MM.1S (cell line): ENCODE results near the gene WDR5B.

Source experiments
- DNase-seq: peaks from one replicate; pipeline ENCODE4 v3.0.0-alpha.2; 2015
- H2AFZ ChIP-seq: fragments of 300-600 bp; sonication (generic); 2 replicates; pipeline ENCODE4 v1.6.0; 2016; ENCODE audit warnings: antibody characterized with exemption, low read length
- H3F3A ChIP-seq: fragments of 300-600 bp; sonication (generic); 2 replicates; pipeline ENCODE4 v1.6.1; 2016; ENCODE audit warnings: mild to moderate bottlenecking, antibody characterized with exemption, low read length, moderate library complexity, mixed read lengths; ENCODE audit not compliant: insufficient read depth
- H3K27ac ChIP-seq: fragments of 300-600 bp; sonication (generic); 2 replicates; pipeline ENCODE4 v1.5.1; 2016; ENCODE audit warnings: mild to moderate bottlenecking, low read length
- H3K27me3 ChIP-seq: fragments of 300-600 bp; sonication (generic); replicated peaks from 2 replicates; pipeline ENCODE4 v1.6.0; 2016; ENCODE audit warnings: low read length; ENCODE audit not compliant: insufficient read depth
- H3K36me3 ChIP-seq: fragments of 300-600 bp; sonication (generic); replicated peaks from 2 replicates; pipeline ENCODE4 v1.6.1; 2016; ENCODE audit warnings: mild to moderate bottlenecking, low read length, mixed read lengths; ENCODE audit not compliant: insufficient read depth
- H3K4me1 ChIP-seq: fragments of 300-600 bp; sonication (generic); 2 replicates; pipeline ENCODE4 v1.6.1; 2016; ENCODE audit warnings: low read length, mixed read lengths
- H3K4me2 ChIP-seq: fragments of 300-600 bp; sonication (generic); 2 replicates; pipeline ENCODE4 v1.6.0; 2016; ENCODE audit warnings: low read depth, low read length
- H3K4me3 ChIP-seq: fragments of 300-600 bp; sonication (generic); 2 replicates; pipeline ENCODE4 v1.5.1; 2016; ENCODE audit warnings: low read length, mixed read lengths
- H3K79me2 ChIP-seq: fragments of 300-600 bp; sonication (generic); 2 replicates; pipeline ENCODE4 v1.6.1; 2016; ENCODE audit warnings: mixed run types, low read length, mixed read lengths
- H3K9ac ChIP-seq: fragments of 300-600 bp; sonication (generic); 2 replicates; pipeline ENCODE4 v1.6.1; 2016; ENCODE audit warnings: low read length, mixed read lengths
- H3K9me2 ChIP-seq: fragments of 300-600 bp; sonication (generic); replicated peaks from 2 replicates; pipeline ENCODE4 v1.6.1; 2016; ENCODE audit warnings: mild to moderate bottlenecking, low read length, mixed read lengths; ENCODE audit not compliant: insufficient read depth
- H3K9me3 ChIP-seq: fragments of 300-600 bp; sonication (generic); replicated peaks from 2 replicates; pipeline ENCODE4 v1.6.1; 2016; ENCODE audit warnings: mild to moderate bottlenecking, low read length, mixed read lengths; ENCODE audit not compliant: insufficient read depth
- H4K20me1 ChIP-seq: fragments of 300-600 bp; sonication (generic); 2 replicates; pipeline ENCODE4 v1.6.1; 2016; ENCODE audit warnings: mild to moderate bottlenecking, low read length, moderate library complexity, mixed read lengths; ENCODE audit not compliant: insufficient read depth
- EZH2 ChIP-seq: fragments of 300-600 bp; sonication (generic); optimal IDR thresholded peaks from 2 replicates; pipeline ENCODE3; 2017; ENCODE audit warnings: low read depth, mild to moderate bottlenecking, antibody characterized with exemption, low read length, mixed read lengths
- EZH2phosphoT487 ChIP-seq: fragments of 300-600 bp; sonication (generic); IDR thresholded peaks from 2 replicates; pipeline ENCODE4 v1.6.1; 2018; ENCODE audit warnings: antibody characterized with exemption, low read length
- TF ChIP-seq, protein P1 (sequence below): fragments of 300-600 bp; sonication (generic); IDR thresholded peaks from 2 replicates; pipeline ENCODE4 v1.5.1; 2016; ENCODE audit warnings: antibody characterized with exemption, low read length, mixed read lengths

WDR5B gene

DNA sequence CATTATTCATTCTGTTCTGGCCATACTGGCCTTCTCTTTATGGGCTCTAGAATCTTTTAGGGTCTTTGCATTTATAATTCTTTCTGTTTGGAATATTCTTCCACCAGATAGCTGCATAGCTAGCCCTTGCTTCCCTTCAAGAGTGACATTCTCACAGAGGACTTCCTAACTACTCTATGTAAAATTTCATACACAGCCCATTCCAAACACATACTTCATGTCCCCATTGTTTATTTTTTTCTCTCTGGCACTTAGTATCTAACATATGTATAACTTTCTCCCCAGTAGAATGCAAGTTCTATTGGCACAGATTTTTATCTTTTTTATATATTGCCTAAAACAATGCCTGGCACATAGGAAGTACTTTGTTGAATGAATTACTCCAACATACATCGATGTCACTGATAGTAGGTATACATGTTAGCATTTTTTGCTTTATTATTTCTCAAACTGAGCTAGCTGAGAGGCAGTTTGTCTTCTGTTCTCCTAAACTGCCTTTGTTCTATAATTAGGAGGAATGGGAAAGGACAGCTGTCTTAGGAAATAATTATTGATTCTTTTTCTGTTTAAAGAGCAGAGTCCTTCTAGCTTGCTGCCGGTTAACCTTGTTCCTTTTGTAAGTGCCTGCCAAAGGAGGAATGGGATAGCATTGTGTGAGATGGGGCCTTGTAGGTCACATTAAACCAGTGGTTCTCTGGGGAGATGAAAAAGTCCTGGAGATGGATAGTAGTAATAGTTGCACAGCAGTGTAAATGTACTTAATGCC lies 24.0 kb downstream of the WDR5B start:
- no peak for DNase-seq
- Histone ChIP-seq H3K27ac (no peak overlapping the region), H3K27me3 (no peaks in the 10 kb centered on the region), H3K4me3 (no peak overlapping the region), H3K36me3 (no peaks in the 10 kb centered on the region), H3K9me3 (no peaks in the 10 kb centered on the region), H2AFZ (no peak overlapping the region), H3K9me2 (no peaks in the 10 kb centered on the region), H4K20me1 (no peaks in the 10 kb centered on the region), H3F3A (no peaks in the 10 kb centered on the region), H3K9ac (no peak overlapping the region), H3K4me1 (no peaks in the 10 kb centered on the region), H3K79me2 (peaks cover 7% of the 10 kb centered on the region; the same call in 1 of the 2 replicates), H3K4me2 (no peak overlapping the region)
- TF ChIP-seq EZH2phosphoT487 (no peak), EZH2 (no peak)
- TF ChIP-seq, protein P1, sequence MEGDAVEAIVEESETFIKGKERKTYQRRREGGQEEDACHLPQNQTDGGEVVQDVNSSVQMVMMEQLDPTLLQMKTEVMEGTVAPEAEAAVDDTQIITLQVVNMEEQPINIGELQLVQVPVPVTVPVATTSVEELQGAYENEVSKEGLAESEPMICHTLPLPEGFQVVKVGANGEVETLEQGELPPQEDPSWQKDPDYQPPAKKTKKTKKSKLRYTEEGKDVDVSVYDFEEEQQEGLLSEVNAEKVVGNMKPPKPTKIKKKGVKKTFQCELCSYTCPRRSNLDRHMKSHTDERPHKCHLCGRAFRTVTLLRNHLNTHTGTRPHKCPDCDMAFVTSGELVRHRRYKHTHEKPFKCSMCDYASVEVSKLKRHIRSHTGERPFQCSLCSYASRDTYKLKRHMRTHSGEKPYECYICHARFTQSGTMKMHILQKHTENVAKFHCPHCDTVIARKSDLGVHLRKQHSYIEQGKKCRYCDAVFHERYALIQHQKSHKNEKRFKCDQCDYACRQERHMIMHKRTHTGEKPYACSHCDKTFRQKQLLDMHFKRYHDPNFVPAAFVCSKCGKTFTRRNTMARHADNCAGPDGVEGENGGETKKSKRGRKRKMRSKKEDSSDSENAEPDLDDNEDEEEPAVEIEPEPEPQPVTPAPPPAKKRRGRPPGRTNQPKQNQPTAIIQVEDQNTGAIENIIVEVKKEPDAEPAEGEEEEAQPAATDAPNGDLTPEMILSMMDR = no peak

DNA sequence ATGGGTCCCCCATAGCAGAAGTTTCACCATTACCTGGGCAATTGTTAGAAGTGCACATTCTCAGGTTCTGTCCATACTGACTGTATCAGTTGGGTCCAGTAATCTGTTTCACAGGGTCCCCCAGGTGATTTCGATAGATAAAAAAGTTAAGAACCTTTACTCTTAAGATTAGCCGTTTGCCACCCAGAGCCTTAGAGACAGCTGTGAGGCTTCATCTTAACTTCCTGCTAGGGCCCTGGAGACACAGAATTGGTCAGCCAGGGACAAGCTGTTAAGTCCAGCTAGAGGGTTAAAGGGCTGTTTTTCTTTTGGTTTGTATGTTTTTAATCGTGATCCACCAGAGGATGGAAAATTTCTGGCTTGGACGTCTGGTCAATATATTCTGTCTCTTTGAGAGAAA lies 25.2 kb downstream of the WDR5B start:
- Histone ChIP-seq H2AFZ (no peak overlapping the region), H3K9me2 (no peaks in the 10 kb centered on the region), H3K4me1 (no peaks in the 10 kb centered on the region), H3K4me3 (no peak overlapping the region), H3K9ac (no peak overlapping the region), H3K79me2 (peaks cover 11% of the 10 kb centered on the region), H4K20me1 (no peaks in the 10 kb centered on the region), H3K27ac (no peak overlapping the region), H3K27me3 (no peaks in the 10 kb centered on the region), H3K36me3 (no peaks in the 10 kb centered on the region), H3K4me2 (no peak overlapping the region), H3K9me3 (no peaks in the 10 kb centered on the region), H3F3A (no peaks in the 10 kb centered on the region)
- no peak for DNase-seq
- no peak for TF ChIP-seq EZH2
- TF ChIP-seq EZH2phosphoT487 = no peak
- TF ChIP-seq, protein P1 = no peak

GRCh38 chr3:122389892-122390291 lies 26.0 kb downstream of the WDR5B start:
- H3K27me3 ChIP-seq = no peaks in the 10 kb centered on the region
- no peaks in the 10 kb centered on the region for H3F3A ChIP-seq
- H3K9me3 ChIP-seq = no peaks in the 10 kb centered on the region
- H2AFZ ChIP-seq = no peak overlapping the region
- H3K36me3 ChIP-seq = no peaks in the 10 kb centered on the region
- H3K27ac ChIP-seq = no peak overlapping the region
- H3K4me2 ChIP-seq = no peak overlapping the region
- no peaks in the 10 kb centered on the region for H3K4me1 ChIP-seq
- peaks cover 14% of the 10 kb centered on the region for H3K79me2 ChIP-seq
- DNase-seq = no peak
- H3K9me2 ChIP-seq = no peaks in the 10 kb centered on the region
- H3K9ac ChIP-seq = no peak overlapping the region
- H3K4me3 ChIP-seq = no peak overlapping the region
- no peaks in the 10 kb centered on the region for H4K20me1 ChIP-seq
- TF ChIP-seq EZH2phosphoT487 (no peak), EZH2 (no peak)
- TF ChIP-seq, protein P1 = no peak
